ENCODE results near the gene SLC35G6. TPM values are rescaled to one million over a fixed set of nuclear protein-coding genes. Genes with fewer than 3 reads are reported as not detected.

Gene SLC35G6
- total RNA-seq, 1 donor = not detected

DNA sequence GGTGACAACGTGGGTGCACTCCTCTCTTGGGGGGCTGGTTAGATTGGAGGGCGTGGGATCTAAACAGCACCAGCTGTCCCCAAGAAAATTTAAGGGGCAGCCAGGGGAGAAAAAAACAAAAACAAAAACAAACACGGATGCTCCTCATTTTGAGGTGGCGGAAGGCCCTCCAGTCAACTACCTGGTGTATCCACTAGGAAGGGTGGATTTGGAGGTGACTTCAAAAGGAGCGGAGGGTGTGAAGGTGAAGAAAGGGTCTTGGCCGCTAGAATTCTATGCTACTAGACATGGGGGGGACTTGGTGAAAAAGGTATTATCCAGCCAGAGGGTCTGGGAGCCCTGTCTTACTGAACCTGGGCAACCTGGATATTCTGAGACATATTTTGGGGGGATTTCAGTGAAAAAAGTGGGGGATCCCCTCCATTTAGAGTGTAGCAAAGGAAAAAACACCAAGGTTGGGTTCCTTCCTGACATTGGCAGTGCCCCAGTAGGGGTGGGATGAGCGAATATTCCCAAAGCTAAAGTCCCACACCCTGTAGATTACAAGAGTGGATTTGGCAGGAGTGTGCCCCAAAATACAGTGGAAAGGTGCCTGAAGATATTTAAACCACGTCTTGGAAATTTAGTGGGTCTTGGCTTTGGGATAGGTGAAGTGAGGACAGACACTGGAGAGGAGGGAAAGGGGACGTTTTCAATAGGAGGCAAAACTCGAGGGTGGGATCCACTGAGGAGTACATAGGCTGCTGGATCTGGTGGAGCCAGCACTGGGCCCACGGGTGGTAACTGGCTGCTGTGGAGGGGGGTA lies 42.4 kb upstream of the SLC35G6 start:
- peak overlapping the region; percentile 17 for H3K4me3 ChIP-seq (ENCODE audit: low read depth, low read length)
- DNase-seq (ENCODE audit: low read depth) = no peak
- TF ChIP-seq, protein P1, sequence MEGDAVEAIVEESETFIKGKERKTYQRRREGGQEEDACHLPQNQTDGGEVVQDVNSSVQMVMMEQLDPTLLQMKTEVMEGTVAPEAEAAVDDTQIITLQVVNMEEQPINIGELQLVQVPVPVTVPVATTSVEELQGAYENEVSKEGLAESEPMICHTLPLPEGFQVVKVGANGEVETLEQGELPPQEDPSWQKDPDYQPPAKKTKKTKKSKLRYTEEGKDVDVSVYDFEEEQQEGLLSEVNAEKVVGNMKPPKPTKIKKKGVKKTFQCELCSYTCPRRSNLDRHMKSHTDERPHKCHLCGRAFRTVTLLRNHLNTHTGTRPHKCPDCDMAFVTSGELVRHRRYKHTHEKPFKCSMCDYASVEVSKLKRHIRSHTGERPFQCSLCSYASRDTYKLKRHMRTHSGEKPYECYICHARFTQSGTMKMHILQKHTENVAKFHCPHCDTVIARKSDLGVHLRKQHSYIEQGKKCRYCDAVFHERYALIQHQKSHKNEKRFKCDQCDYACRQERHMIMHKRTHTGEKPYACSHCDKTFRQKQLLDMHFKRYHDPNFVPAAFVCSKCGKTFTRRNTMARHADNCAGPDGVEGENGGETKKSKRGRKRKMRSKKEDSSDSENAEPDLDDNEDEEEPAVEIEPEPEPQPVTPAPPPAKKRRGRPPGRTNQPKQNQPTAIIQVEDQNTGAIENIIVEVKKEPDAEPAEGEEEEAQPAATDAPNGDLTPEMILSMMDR (IDR thresholded peaks at IDR 0.05; ENCODE audit: insufficient read depth, low read length) = no peak

DNA sequence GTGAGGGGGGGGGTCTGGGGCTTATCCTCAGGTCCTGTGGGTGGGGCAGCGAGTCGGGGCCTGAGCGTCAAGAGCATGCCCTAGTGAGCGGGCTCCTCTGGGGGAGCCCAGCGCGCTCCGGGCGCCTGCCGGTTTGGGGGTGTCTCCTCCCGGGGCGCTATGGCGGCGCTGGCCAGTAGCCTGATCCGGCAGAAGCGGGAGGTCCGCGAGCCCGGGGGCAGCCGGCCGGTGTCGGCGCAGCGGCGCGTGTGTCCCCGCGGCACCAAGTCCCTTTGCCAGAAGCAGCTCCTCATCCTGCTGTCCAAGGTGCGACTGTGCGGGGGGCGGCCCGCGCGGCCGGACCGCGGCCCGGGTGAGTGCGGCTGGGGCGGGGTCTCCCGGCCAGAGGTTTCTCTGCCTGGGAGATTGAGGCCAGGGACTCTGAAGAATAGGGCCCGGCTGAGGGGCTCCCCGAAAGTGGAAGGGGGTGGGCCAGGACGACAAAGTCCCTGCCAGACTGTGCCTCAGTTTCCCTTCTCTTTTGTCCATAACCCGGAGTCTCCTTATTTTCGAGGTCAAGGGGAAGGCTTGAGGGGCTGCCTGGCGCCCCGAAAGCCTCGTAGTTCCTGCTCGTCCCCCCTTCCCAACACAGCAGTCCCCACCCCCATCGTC lies 41.7 kb upstream of the SLC35G6 start, which contains the start of gene FGF11:
Gene FGF11 (plus strand): TSS at position 51 of the 651 bp plus-strand sequence. CDS start 109 bp downstream, at position 160.
- TF ChIP-seq, protein P1 (IDR thresholded peaks at IDR 0.05; ENCODE audit: insufficient read depth, low read length) = no peak
- peak within 1 kb of the TSS; percentile 57 for H3K4me3 ChIP-seq (ENCODE audit: low read depth, low read length)
- no peak for DNase-seq (ENCODE audit: low read depth)

DNA sequence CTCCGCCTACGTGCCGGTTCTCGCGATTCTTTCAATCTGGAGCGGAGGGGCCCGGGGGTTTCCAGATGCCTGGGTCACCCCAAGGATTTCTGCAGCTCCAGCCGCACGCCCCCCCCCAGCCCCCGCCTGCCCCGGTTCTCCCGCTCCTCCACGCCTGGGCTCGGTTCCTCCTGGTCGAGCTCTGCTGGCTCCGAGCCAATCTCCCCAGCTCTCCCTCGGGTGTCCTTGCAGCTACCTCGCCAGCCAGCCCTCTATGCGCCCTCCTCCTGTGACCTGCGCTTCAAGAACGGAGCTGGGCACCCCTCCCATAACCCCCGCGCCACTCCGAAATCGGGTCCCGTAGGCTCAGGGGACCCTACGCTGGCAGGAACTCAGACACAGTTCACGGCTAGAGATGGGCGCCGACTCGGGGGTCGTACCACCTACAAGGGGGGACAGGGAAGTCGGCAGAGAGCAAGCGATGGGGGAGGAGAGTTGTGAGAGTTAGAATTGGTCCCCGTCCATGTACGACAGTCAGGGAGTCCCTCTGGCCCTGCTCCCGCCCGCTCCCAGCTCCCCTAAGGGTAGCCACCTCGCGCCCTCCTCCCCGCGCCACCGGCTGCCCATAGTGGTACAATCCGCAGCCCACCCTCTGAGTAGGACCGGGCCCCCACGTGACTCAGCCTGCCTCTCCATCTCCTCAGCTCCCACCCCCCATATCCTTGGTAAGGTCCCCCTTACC lies 41.0 kb upstream of the SLC35G6 start:
- peak overlapping the region; percentile 57 for H3K4me3 ChIP-seq (ENCODE audit: low read depth, low read length)
- peak; percentile 22 for DNase-seq (ENCODE audit: low read depth)
- TF ChIP-seq, protein P1 (IDR thresholded peaks at IDR 0.05; ENCODE audit: insufficient read depth, low read length) = no peak

DNA sequence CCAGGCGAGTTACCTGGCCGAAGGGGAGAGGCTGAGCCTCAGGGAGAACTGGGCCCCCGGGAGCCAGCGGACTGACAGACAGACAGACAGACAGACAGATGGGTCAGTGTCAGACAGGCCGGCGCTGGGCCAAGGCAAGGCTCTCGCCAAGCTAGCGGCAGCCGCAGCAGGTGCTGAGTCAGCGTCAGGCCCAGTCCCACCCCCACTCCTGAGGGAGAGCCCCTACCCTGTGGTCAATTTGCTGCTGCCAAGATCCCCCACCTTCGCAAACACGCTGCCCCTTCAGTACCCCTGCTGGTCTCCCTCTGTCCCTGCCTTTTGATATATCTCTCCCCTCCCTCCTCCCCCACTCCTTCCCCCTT lies 40.4 kb upstream of the SLC35G6 start:
- no peak overlapping the region for H3K4me3 ChIP-seq (ENCODE audit: low read depth, low read length)
- peak; percentile 22 for DNase-seq (ENCODE audit: low read depth)
- TF ChIP-seq, protein P1 (IDR thresholded peaks at IDR 0.05; ENCODE audit: insufficient read depth, low read length) = peak; percentile 23

DNA sequence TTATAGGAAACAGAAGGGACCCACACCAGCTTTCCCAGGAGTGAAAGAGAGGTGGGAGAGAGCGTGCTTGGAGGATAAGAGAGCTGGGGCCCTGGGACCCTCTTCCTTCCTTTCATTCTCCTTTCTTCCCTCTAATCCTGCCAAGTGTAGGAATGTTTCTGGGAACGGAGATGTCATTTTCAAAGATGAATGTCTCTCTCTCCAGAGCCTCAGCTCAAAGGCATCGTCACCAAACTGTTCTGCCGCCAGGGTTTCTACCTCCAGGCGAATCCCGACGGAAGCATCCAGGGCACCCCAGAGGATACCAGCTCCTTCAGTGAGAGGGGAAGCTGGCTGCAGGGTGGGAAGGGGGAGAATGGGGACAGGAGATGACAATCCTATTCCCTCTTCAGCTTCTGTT lies 40.0 kb upstream of the SLC35G6 start:
- TF ChIP-seq, protein P1 (IDR thresholded peaks at IDR 0.05; ENCODE audit: insufficient read depth, low read length) = no peak
- DNase-seq (ENCODE audit: low read depth) = peak; percentile 25
- H3K4me3 ChIP-seq (ENCODE audit: low read depth, low read length) = no peak overlapping the region

DNA sequence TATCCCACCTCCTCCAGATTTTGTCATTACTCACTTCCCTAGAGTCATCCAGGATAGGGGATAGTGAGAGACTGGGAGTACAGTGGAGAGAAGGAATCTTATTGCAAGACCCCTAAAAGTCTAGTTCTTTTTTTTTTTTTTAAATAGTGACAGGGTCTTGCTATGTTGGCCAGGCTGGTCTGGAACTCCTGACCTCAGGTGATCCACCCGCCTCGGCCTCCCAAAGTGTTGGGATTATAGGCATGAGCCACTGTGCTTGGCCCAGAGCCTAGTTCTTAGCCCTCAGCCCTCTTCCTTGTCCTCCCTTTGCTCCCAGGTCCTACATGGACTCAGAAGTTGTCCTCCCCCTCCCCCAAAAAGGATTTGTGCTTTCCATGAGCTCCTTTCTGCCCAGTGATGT lies 39.1 kb upstream of the SLC35G6 start:
- no peak for DNase-seq (ENCODE audit: low read depth)
- H3K4me3 ChIP-seq (ENCODE audit: low read depth, low read length) = no peak overlapping the region
- TF ChIP-seq, protein P1 (IDR thresholded peaks at IDR 0.05; ENCODE audit: insufficient read depth, low read length) = no peak
